GM23248 (cell line): Measurements from ENCODE around the gene SYTL4.

Source experiments
- EZH2 ChIP-seq: fragments of 200-600 bp; sonication (generic); IDR thresholded peaks from 2 replicates; pipeline ENCODE4 v1.6.1; 2018; ENCODE audit warnings: antibody characterized with exemption, mild to moderate bottlenecking; ENCODE audit not compliant: insufficient read depth, poor library complexity, severe bottlenecking
- EZH2phosphoT487 ChIP-seq: fragments of 200-600 bp; sonication (generic); IDR thresholded peaks from 2 replicates; pipeline ENCODE4 v1.6.1; 2018; ENCODE audit warnings: antibody characterized with exemption, moderate library complexity, mild to moderate bottlenecking, low read depth; ENCODE audit not compliant: insufficient read depth

- TF ChIP-seq EZH2, result no peak
- TF ChIP-seq EZH2phosphoT487, result no peak
These were observed 11.2 kb upstream of the SYTL4 start for GRCh38 chrX:100743009-100743607.
